Measurements from ENCODE around the gene USP10.

Gene USP10

GRCh38 chr16:84680165-84680842, 19.5 kb upstream of the USP10 start:
- TF ChIP-seq POU6F1 (CRISPR knock-in tag; IDR thresholded peaks at IDR 0.05; ENCODE audit: borderline replicate concordance, low read depth): no peak
- no peak for TF ChIP-seq ZNF565 (CRISPR knock-in tag; conservative IDR thresholded peaks at IDR 0.05; ENCODE audit: low read depth)
- TF ChIP-seq SNAI2 (CRISPR knock-in tag; IDR thresholded peaks at IDR 0.05): no peak
- no peak for TF ChIP-seq TSHZ2 (CRISPR knock-in tag; IDR thresholded peaks at IDR 0.05)
- no peak for ATAC-seq

- no peak for TF ChIP-seq ZNF8 (CRISPR knock-in tag; IDR thresholded peaks at IDR 0.05)
- no peak for TF ChIP-seq ZC3H10 (CRISPR knock-in tag; IDR thresholded peaks at IDR 0.05)
- no peak for TF ChIP-seq CREB5 (CRISPR knock-in tag; IDR thresholded peaks at IDR 0.05; ENCODE audit: low read depth)
- TF ChIP-seq RARB (CRISPR knock-in tag; IDR thresholded peaks at IDR 0.05): no peak
- no peak for TF ChIP-seq POU6F1 (CRISPR knock-in tag; IDR thresholded peaks at IDR 0.05; ENCODE audit: borderline replicate concordance, low read depth)
- no peak for TF ChIP-seq ZFP3 (CRISPR knock-in tag; IDR thresholded peaks at IDR 0.05)
- TF ChIP-seq TCF4 (CRISPR knock-in tag; IDR thresholded peaks at IDR 0.05; ENCODE audit: borderline replicate concordance): no peak
- TF ChIP-seq ZFP30 (CRISPR knock-in tag; IDR thresholded peaks at IDR 0.05): no peak
- TF ChIP-seq CSRNP3 (CRISPR knock-in tag; IDR thresholded peaks at IDR 0.05): no peak
- TF ChIP-seq ZNF70 (CRISPR knock-in tag; IDR thresholded peaks at IDR 0.05): no peak
- TF ChIP-seq ZNF565 (CRISPR knock-in tag; conservative IDR thresholded peaks at IDR 0.05; ENCODE audit: low read depth): no peak
- TF ChIP-seq ARNTL (CRISPR knock-in tag; IDR thresholded peaks at IDR 0.05; ENCODE audit: borderline replicate concordance, low read depth): no peak
- no peak for ATAC-seq
These were observed 18.8 kb upstream of the USP10 start for GRCh38 chr16:84680843-84681629.

- no peak for ATAC-seq
- TF ChIP-seq ARNTL (CRISPR knock-in tag; IDR thresholded peaks at IDR 0.05; ENCODE audit: borderline replicate concordance, low read depth) (no peak), TSHZ2 (CRISPR knock-in tag; IDR thresholded peaks at IDR 0.05) (no peak), CREB5 (CRISPR knock-in tag; IDR thresholded peaks at IDR 0.05; ENCODE audit: low read depth) (no peak), ZC3H10 (CRISPR knock-in tag; IDR thresholded peaks at IDR 0.05) (no peak), PPARA (CRISPR knock-in tag; IDR thresholded peaks at IDR 0.05; ENCODE audit: borderline replicate concordance) (no peak), ISL1 (CRISPR knock-in tag; IDR thresholded peaks at IDR 0.05) (no peak), ZFP3 (CRISPR knock-in tag; IDR thresholded peaks at IDR 0.05) (no peak), TOX (CRISPR knock-in tag; IDR thresholded peaks at IDR 0.05; ENCODE audit: borderline replicate concordance) (no peak)
These were observed 15.9 kb upstream of the USP10 start for GRCh38 chr16:84683691-84684591.

Data from SK-N-SH treated with all-trans-retinoic acid at 6 μM for 48 hours (cell line).